Measurements from ENCODE around the gene TBX2.
"Not testable (repeated sequence)": the region's sequence is repeated elsewhere in the genome, so short reads cannot be mapped to it uniquely, and the experiment has no call there.

TBX2 gene

GRCh38 chr17:61399131-61400065 is at the start of gene TBX2:
Gene TBX2 (plus strand): TSS chr17:61399843. CDS start chr17:61400177, 334 bp downstream.
- no peak for DNase-seq (ENCODE audit: low read depth in 1 of 2, low spot score in 1 of 2)

- DNase-seq (ENCODE audit: low read depth in 1 of 2, low spot score in 1 of 2): no peak
These were observed 47.8 kb upstream of the TBX2 start for GRCh38 chr17:61351745-61352407.

- no peak for DNase-seq (ENCODE audit: low read depth in 1 of 2, low spot score in 1 of 2)
These were observed 47.3 kb upstream of the TBX2 start for GRCh38 chr17:61352408-61352770.

GRCh38 chr17:61352781-61353491 is 46.7 kb upstream of the TBX2 start:
- DNase-seq (ENCODE audit: low read depth in 1 of 2, low spot score in 1 of 2): no peak

- DNase-seq (ENCODE audit: low read depth in 1 of 2, low spot score in 1 of 2): no peak
These were observed 46.0 kb upstream of the TBX2 start for GRCh38 chr17:61353615-61354014.

- no peak for DNase-seq (ENCODE audit: low read depth in 1 of 2, low spot score in 1 of 2)
These were observed 44.5 kb upstream of the TBX2 start for GRCh38 chr17:61354895-61355874.

GRCh38 chr17:61357061-61357460 is 42.6 kb upstream of the TBX2 start:
- DNase-seq (ENCODE audit: low read depth in 1 of 2, low spot score in 1 of 2): not testable (repeated sequence)

GRCh38 chr17:61359513-61359912 is 40.1 kb upstream of the TBX2 start:
- DNase-seq (ENCODE audit: low read depth in 1 of 2, low spot score in 1 of 2): not testable (repeated sequence)

- no peak for DNase-seq (ENCODE audit: low read depth in 1 of 2, low spot score in 1 of 2)
These were observed 39.2 kb upstream of the TBX2 start for GRCh38 chr17:61360318-61360943.

GRCh38 chr17:61361084-61361483 is 38.6 kb upstream of the TBX2 start:
- no peak for DNase-seq (ENCODE audit: low read depth in 1 of 2, low spot score in 1 of 2)

- no peak for DNase-seq (ENCODE audit: low read depth in 1 of 2, low spot score in 1 of 2)
These were observed 37.2 kb upstream of the TBX2 start for GRCh38 chr17:61362396-61362795.

- no peak for DNase-seq (ENCODE audit: low read depth in 1 of 2, low spot score in 1 of 2)
These were observed 36.6 kb upstream of the TBX2 start for GRCh38 chr17:61362852-61363600.

- no peak for DNase-seq (ENCODE audit: low read depth in 1 of 2, low spot score in 1 of 2)
These were observed 35.8 kb upstream of the TBX2 start for GRCh38 chr17:61363601-61364462.

GRCh38 chr17:61364463-61364846 is 35.2 kb upstream of the TBX2 start:
- DNase-seq (ENCODE audit: low read depth in 1 of 2, low spot score in 1 of 2): no peak

GRCh38 chr17:61366076-61366714 is 33.4 kb upstream of the TBX2 start:
- DNase-seq (ENCODE audit: low read depth in 1 of 2, low spot score in 1 of 2): no peak

- no peak for DNase-seq (ENCODE audit: low read depth in 1 of 2, low spot score in 1 of 2)
These were observed 32.8 kb upstream of the TBX2 start for GRCh38 chr17:61366715-61367413.

GRCh38 chr17:61368049-61368831 is 31.4 kb upstream of the TBX2 start:
- DNase-seq (ENCODE audit: low read depth in 1 of 2, low spot score in 1 of 2): no peak
